ENCODE measurements around the gene CHST1.

The CHST1 gene

GRCh38 chr11:45665206-45665932 lies at the start of gene CHST1:
CHST1 (minus strand) TSS chr11:45665622; CDS start chr11:45650923, 14,699 bp downstream.
- peak; percentile 49 for DNase-seq

- DNase-seq = no peak
These were observed 48.2 kb upstream of the CHST1 start for GRCh38 chr11:45713573-45713972.

- DNase-seq = no peak
These were observed 45.1 kb upstream of the CHST1 start for GRCh38 chr11:45710561-45710960.

GRCh38 chr11:45708887-45709663 lies 43.7 kb upstream of the CHST1 start:
- DNase-seq = no peak

- no peak for DNase-seq
These were observed 39.2 kb upstream of the CHST1 start for GRCh38 chr11:45704635-45705034.

GRCh38 chr11:45704133-45704532 lies 38.7 kb upstream of the CHST1 start:
- no peak for DNase-seq

- DNase-seq = no peak
These were observed 37.1 kb upstream of the CHST1 start for GRCh38 chr11:45702511-45702910.

- no peak for DNase-seq
These were observed 33.5 kb upstream of the CHST1 start for GRCh38 chr11:45698777-45699497.

GRCh38 chr11:45692808-45693453 lies 27.5 kb upstream of the CHST1 start:
- no peak for DNase-seq

GRCh38 chr11:45688472-45689033 lies 23.1 kb upstream of the CHST1 start:
- no peak for DNase-seq

GRCh38 chr11:45687836-45688235 lies 22.4 kb upstream of the CHST1 start:
- DNase-seq = no peak

- no peak for DNase-seq
These were observed 20.6 kb upstream of the CHST1 start for GRCh38 chr11:45685964-45686537.

- no peak for DNase-seq
These were observed 19.0 kb upstream of the CHST1 start for GRCh38 chr11:45684440-45684839.

GRCh38 chr11:45683271-45684058 lies 18.0 kb upstream of the CHST1 start:
- no peak for DNase-seq

GRCh38 chr11:45679806-45680205 lies 14.4 kb upstream of the CHST1 start:
- DNase-seq = no peak

- no peak for DNase-seq
These were observed 13.6 kb upstream of the CHST1 start for GRCh38 chr11:45678976-45679375.

- DNase-seq = no peak
These were observed 12.5 kb upstream of the CHST1 start for GRCh38 chr11:45677770-45678512.

GRCh38 chr11:45676522-45677095 lies 11.2 kb upstream of the CHST1 start:
- no peak for DNase-seq

- DNase-seq = no peak
These were observed 10.2 kb upstream of the CHST1 start for GRCh38 chr11:45675646-45676045.

- no peak for DNase-seq
These were observed 9.2 kb upstream of the CHST1 start for GRCh38 chr11:45674481-45675190.

All from NCI-H774 (cell line).